ENCODE results near the gene TPO. TPM values are rescaled to one million over a fixed set of nuclear protein-coding genes. Genes with fewer than 3 reads are reported as not detected.
A peak's percentile ranks its signal among the peaks of the same experiment; 100 is the strongest.

The TPO gene
- total RNA-seq, 1 experiment from 2014 or later = not detected

- no peak overlapping the region for H3K27ac Mint-ChIP-seq
- CTCF ChIA-PET = no interaction called here
- no peak overlapping the region for H3K4me3 Mint-ChIP-seq
- H3K9me3 Mint-ChIP-seq = peaks cover 36% of the 10 kb centered on the region
- POLR2A ChIA-PET = no interaction called here
- H3K36me3 Mint-ChIP-seq = peaks cover 5% of the 10 kb centered on the region; the same call in 1 of the 2 replicates
- H3K27me3 Mint-ChIP-seq (ENCODE audit: low read depth) = peaks cover 7% of the 10 kb centered on the region
- no peaks in the 10 kb centered on the region for H3K4me1 Mint-ChIP-seq
- ATAC-seq = no peak
- TF ChIP-seq TCF7 (CRISPR knock-in tag; IDR thresholded peaks at IDR 0.05; ENCODE audit: low read depth) (no peak), ATF6 (CRISPR knock-in tag; IDR thresholded peaks at IDR 0.05) (no peak)
- DNase-seq (ENCODE audit: low spot score) = no peak
Observed at GRCh38 chr2:1438972-1439371, 25.7 kb downstream of the TPO start.

- H3K4me1 Mint-ChIP-seq = no peaks in the 10 kb centered on the region
- TF ChIP-seq ZNF232 (CRISPR knock-in tag; IDR thresholded peaks at IDR 0.05) (no peak), NR3C1 (CRISPR knock-in tag; conservative IDR thresholded peaks at IDR 0.05; ENCODE audit: low read depth) (no peak), ZNF281 (CRISPR knock-in tag; IDR thresholded peaks at IDR 0.05) (no peak), IRF1 (CRISPR knock-in tag; IDR thresholded peaks at IDR 0.05) (no peak), NFE2L1 (CRISPR knock-in tag; IDR thresholded peaks at IDR 0.05) (no peak), ZNF219 (CRISPR knock-in tag; IDR thresholded peaks at IDR 0.05; ENCODE audit: borderline replicate concordance) (no peak), TEAD1 (CRISPR knock-in tag; IDR thresholded peaks at IDR 0.05) (no peak), ZNF263 (CRISPR knock-in tag; IDR thresholded peaks at IDR 0.05; ENCODE audit: low read depth) (no peak), ZSCAN18 (CRISPR knock-in tag; IDR thresholded peaks at IDR 0.05) (no peak), JAZF1 (CRISPR knock-in tag; IDR thresholded peaks at IDR 0.05) (no peak), RORB (CRISPR knock-in tag; IDR thresholded peaks at IDR 0.05) (no peak), HMGA2 (CRISPR knock-in tag; IDR thresholded peaks at IDR 0.05) (no peak), E2F1 (CRISPR knock-in tag; IDR thresholded peaks at IDR 0.05) (no peak), ZBTB21 (CRISPR knock-in tag; IDR thresholded peaks at IDR 0.05; ENCODE audit: borderline replicate concordance) (no peak), AR (CRISPR knock-in tag; IDR thresholded peaks at IDR 0.05) (no peak), NR1H2 (CRISPR knock-in tag; IDR thresholded peaks at IDR 0.05) (no peak), ZNF121 (CRISPR knock-in tag; IDR thresholded peaks at IDR 0.05) (no peak)
- TF ChIP-seq, protein P1, sequence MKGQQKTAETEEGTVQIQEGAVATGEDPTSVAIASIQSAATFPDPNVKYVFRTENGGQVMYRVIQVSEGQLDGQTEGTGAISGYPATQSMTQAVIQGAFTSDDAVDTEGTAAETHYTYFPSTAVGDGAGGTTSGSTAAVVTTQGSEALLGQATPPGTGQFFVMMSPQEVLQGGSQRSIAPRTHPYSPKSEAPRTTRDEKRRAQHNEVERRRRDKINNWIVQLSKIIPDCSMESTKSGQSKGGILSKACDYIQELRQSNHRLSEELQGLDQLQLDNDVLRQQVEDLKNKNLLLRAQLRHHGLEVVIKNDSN (CRISPR knock-in tag; IDR thresholded peaks at IDR 0.05) = no peak
- TF ChIP-seq, protein P2, sequence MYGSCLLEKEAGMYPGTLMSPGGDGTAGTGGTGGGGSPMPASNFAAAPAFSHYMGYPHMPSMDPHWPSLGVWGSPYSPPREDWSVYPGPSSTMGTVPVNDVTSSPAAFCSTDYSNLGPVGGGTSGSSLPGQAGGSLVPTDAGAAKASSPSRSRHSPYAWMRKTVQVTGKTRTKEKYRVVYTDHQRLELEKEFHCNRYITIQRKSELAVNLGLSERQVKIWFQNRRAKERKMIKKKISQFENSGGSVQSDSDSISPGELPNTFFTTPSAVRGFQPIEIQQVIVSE (CRISPR knock-in tag; IDR thresholded peaks at IDR 0.05; ENCODE audit: borderline replicate concordance) = no peak
- DNase-seq (ENCODE audit: low spot score) (no peak), ATAC-seq (peak; percentile 39)
- H3K4me3 Mint-ChIP-seq = no peak overlapping the region
- H3K36me3 Mint-ChIP-seq = peaks cover 5% of the 10 kb centered on the region; the same call in 1 of the 2 replicates
- H3K27me3 Mint-ChIP-seq (ENCODE audit: low read depth) = peaks cover 7% of the 10 kb centered on the region
- ChIA-PET CTCF (no interaction called here), POLR2A (no interaction called here)
- no peak overlapping the region for H3K27ac Mint-ChIP-seq
- H3K9me3 Mint-ChIP-seq = peaks cover 36% of the 10 kb centered on the region
Observed at GRCh38 chr2:1440581-1440980, 27.3 kb downstream of the TPO start.
